HepG2 (cell line): ENCODE results near the gene STARD10. TPM values are rescaled to one million over a fixed set of nuclear protein-coding genes. Genes with fewer than 3 reads are reported as not detected.

Experiments
- ATF2 ChIP-seq: sonication (generic); formaldehyde crosslinking; IDR thresholded peaks from 2 replicates; pipeline ENCODE4 v1.4.0; 2020; ENCODE audit warnings: missing genetic modification reagents
- ATF4 ChIP-seq, 2 experiments: fragments of 450-650 bp in 1 of 2; sonication (generic) in 1 of 2; formaldehyde crosslinking; IDR thresholded peaks; 2 replicates each; pipeline versions ENCODE4 v1.5.0 to v1.8.0; 2020 to 2022; ENCODE audit warnings: mild to moderate bottlenecking in 1 of 2, missing genetic modification reagents in 1 of 2
- ATF6 ChIP-seq: sonication (generic); formaldehyde crosslinking; conservative IDR thresholded peaks from 2 replicates; pipeline ENCODE4 v1.4.0; 2020; ENCODE audit warnings: missing genetic modification reagents
- BCLAF1 ChIP-seq: fragments of 450-650 bp; IDR thresholded peaks from 2 replicates; pipeline ENCODE4 v1.6.1; 2017; ENCODE audit warnings: mild to moderate bottlenecking
- CENPBD1 ChIP-seq: sonication (generic); formaldehyde crosslinking; IDR thresholded peaks from 2 replicates; pipeline ENCODE4 v1.8.0; 2022; ENCODE audit warnings: missing genetic modification reagents, low read depth, mild to moderate bottlenecking, borderline replicate concordance
- DR1 ChIP-seq: sonication (generic); formaldehyde crosslinking; IDR thresholded peaks from 2 replicates; pipeline ENCODE4 v1.8.0; 2021; ENCODE audit warnings: mild to moderate bottlenecking, missing genetic modification reagents, inconsistent platforms
- EHMT2 ChIP-seq: fragments of 200-600 bp; sonication (generic); IDR thresholded peaks from 2 replicates; pipeline ENCODE4 v1.7.0; 2017; ENCODE audit warnings: antibody characterized with exemption, low read depth, low read length, borderline replicate concordance
- EP300 ChIP-seq, 3 experiments: sonication (generic) in 1 of 3; formaldehyde crosslinking in 1 of 3; IDR thresholded peaks; 2 replicates each; pipeline versions ENCODE4 v1.5.1 to v1.6.1; 2011 to 2020; ENCODE audit warnings: low read depth in 2 of 3, low read length in 2 of 3, borderline replicate concordance in 1 of 3, improper control_type of control experiment in 1 of 3, mild to moderate bottlenecking in 1 of 3, missing genetic modification reagents in 1 of 3, moderate library complexity in 1 of 3
- GABPA ChIP-seq, 2 experiments: IDR thresholded peaks; 2 replicates each; pipeline ENCODE4 v1.6.1; 2011 to 2016; ENCODE audit warnings: low read depth in 2 of 2, low read length in 1 of 2, missing biosample characterization in 1 of 2, missing genetic modification characterization in 1 of 2
- HNRNPL ChIP-seq: fragments of 200-400 bp; formaldehyde crosslinking; IDR thresholded peaks from 2 replicates; pipeline ENCODE4 v1.6.1; 2017; ENCODE audit warnings: mild to moderate bottlenecking, low read depth, low read length
- IRX3 ChIP-seq: sonication (generic); formaldehyde crosslinking; IDR thresholded peaks from 2 replicates; pipeline ENCODE4 v1.8.1; 2023; ENCODE audit warnings: mild to moderate bottlenecking, low read depth, missing genetic modification reagents, borderline replicate concordance
- KDM4B ChIP-seq: sonication (generic); formaldehyde crosslinking; IDR thresholded peaks from 2 replicates; pipeline ENCODE4 v1.4.0; 2020; ENCODE audit warnings: missing genetic modification reagents
- KLF6 ChIP-seq: IDR thresholded peaks from 2 replicates; pipeline ENCODE4 v1.8.0; 2016; ENCODE audit warnings: missing biosample characterization, missing genetic modification reagents
- POLR2AphosphoS5 ChIP-seq: IDR thresholded peaks from 2 replicates; pipeline ENCODE4 v1.6.1; 2012; ENCODE audit warnings: low read depth, low read length
- SNAPC2 ChIP-seq: sonication (generic); formaldehyde crosslinking; IDR thresholded peaks from 2 replicates; pipeline ENCODE4 v1.8.1; 2022; ENCODE audit warnings: mild to moderate bottlenecking, missing genetic modification reagents
- ZNF264 ChIP-seq: sonication (generic); formaldehyde crosslinking; IDR thresholded peaks from 2 replicates; pipeline ENCODE4 v1.4.0; 2020; ENCODE audit warnings: missing genetic modification reagents
- ZNF446 ChIP-seq: sonication (generic); formaldehyde crosslinking; IDR thresholded peaks from 2 replicates; pipeline ENCODE4 v1.5.0; 2020; ENCODE audit warnings: mild to moderate bottlenecking, missing genetic modification reagents
- ZNF572 ChIP-seq: sonication (generic); formaldehyde crosslinking; IDR thresholded peaks from 2 replicates; pipeline ENCODE4 v1.5.1; 2020; ENCODE audit warnings: mild to moderate bottlenecking, missing genetic modification reagents
- ZNF841 ChIP-seq: sonication (generic); formaldehyde crosslinking; IDR thresholded peaks from 2 replicates; pipeline ENCODE4 v1.8.1; 2023; ENCODE audit warnings: missing genetic modification reagents, borderline replicate concordance
- ZSCAN12 ChIP-seq: sonication (generic); formaldehyde crosslinking; IDR thresholded peaks from 2 replicates; pipeline ENCODE4 v1.9.0; 2021; ENCODE audit warnings: mild to moderate bottlenecking, missing genetic modification reagents
- polyA plus RNA-seq, 8 experiments: library from polyadenylated mRNA; depleted of rRNA in 3 of 8; stranded (reverse) in 7 of 8; unstranded in 1 of 8; fragments of >200 nt; fragmentation: Illumina TruSeq in 4 of 8; extraction: Trizol in 4 of 8; gene quantifications; 2 replicates each; pipeline versions ENCODE4 v1.2.1 to v1.2.3, GENCODE V29; 2011 to 2016; ENCODE audit warnings: low read depth in 4 of 8, missing spikeins in 1 of 8, mixed read lengths in 1 of 8; ENCODE audit not compliant: insufficient read depth in 1 of 8
- total RNA-seq, 5 experiments: library from RNA; depleted of rRNA; stranded (reverse); fragments of >200 nt; fragmentation: Illumina TruSeq; extraction: Trizol; gene quantifications; 2 replicates each; pipeline ENCODE4 v1.2.3, GENCODE V29; 2016; ENCODE audit warnings: low read depth in 1 of 5

Gene STARD10
- total and polyA plus RNA-seq, 2 of the 13 experiments (the other 11 are each of a cell fraction or from before 2014, with no cell fraction given) = 260 to 341 TPM

GRCh38 chr11:72793425-72794367 is at the start of gene STARD10 (continued):
- TF ChIP-seq BCLAF1 (no peak), ATF6 (CRISPR knock-in tag) (no peak), ZNF572 (CRISPR knock-in tag) (peak; percentile 92), CENPBD1 (CRISPR knock-in tag) (no peak), POLR2AphosphoS5 (peak; percentile 55), ZNF264 (CRISPR knock-in tag) (no peak; the same call in none of the 2 replicates), EHMT2 (no peak), IRX3 (CRISPR knock-in tag) (0 out of 2 replicates have a peak, but pooled peaks have one; percentile 28), ATF4 (CRISPR knock-in tag; IDR thresholded peaks at IDR 0.05) (no peak; a peak in 1 of 4 replicates), EP300 (IDR thresholded peaks at IDR 0.05; ENCODE audit: low read depth in 2 of 2, low read length in 2 of 2) (0 out of 4 replicates have a peak, but pooled peaks of 1 of the 2 experiments have one; percentile 8), EP300 (CRISPR knock-in tag; IDR thresholded peaks at IDR 0.05; ENCODE audit: borderline replicate concordance) (no peak), KLF6 (CRISPR knock-in tag) (no peak), SNAPC2 (peak; percentile 4; the same call in 1 of the 2 replicates), KDM4B (CRISPR knock-in tag) (no peak), DR1 (CRISPR knock-in tag) (no peak), ATF2 (CRISPR knock-in tag) (0 out of 2 replicates have a peak, but pooled peaks have one; percentile 5), GABPA (IDR thresholded peaks at IDR 0.05; ENCODE audit: low read depth, low read length) (peak; percentile 38; the same call in 1 of the 2 replicates), GABPA (CRISPR knock-in tag; IDR thresholded peaks at IDR 0.05; ENCODE audit: low read depth) (peak; percentile 86), ZNF446 (CRISPR knock-in tag) (no peak), ZSCAN12 (CRISPR knock-in tag) (no peak), HNRNPL (0 out of 2 replicates have a peak, but pooled peaks have one; percentile 36), ZNF841 (CRISPR knock-in tag) (no peak)
